Activated CD8-positive, alpha-beta T cell treated with anti-CD3 and anti-CD28 coated beads for 36 hours (primary cell): ENCODE results near the gene DKKL1. TPM values are rescaled to one million over a fixed set of nuclear protein-coding genes. Genes with fewer than 3 reads are reported as not detected.

Experiments
- ATAC-seq: fragments of 200-7000 bp; cut with Tn5 transposase; one replicate; pipeline ENCODE4 v1.10.0; 2021; ENCODE audit warnings: mild to moderate bottlenecking, moderate library complexity
- CTCF ChIA-PET: fragments of 350-600 bp; sonication (Branson Sonifier 250); formaldehyde crosslinking; loops from one replicate; lab custom pipeline; 2021; ENCODE audit warnings: antibody characterized with exemption; lab: Charles Lee
- POLR2A ChIA-PET: fragments of 350-600 bp; sonication (Branson Sonifier 250); formaldehyde crosslinking; loops from one replicate; lab custom pipeline; 2021; ENCODE audit warnings: antibody characterized with exemption; lab: Charles Lee
- DNase-seq: peaks from one replicate; pipeline ENCODE4 v3.0.0-alpha.2; 2020
- H3K27ac Mint-ChIP-seq: one replicate; pipeline ENCODE4 v1.8.0; 2021; ENCODE audit warnings: mild to moderate bottlenecking, mixed read lengths
- H3K27me3 Mint-ChIP-seq: one replicate; pipeline ENCODE4 v1.8.0; 2021; ENCODE audit warnings: mixed read lengths
- H3K36me3 Mint-ChIP-seq: one replicate; pipeline ENCODE4 v1.8.0; 2021; ENCODE audit warnings: low read depth, mixed read lengths
- H3K4me1 Mint-ChIP-seq: one replicate; pipeline ENCODE4 v1.8.0; 2021; ENCODE audit warnings: low read depth, mixed read lengths
- H3K4me3 Mint-ChIP-seq: one replicate; pipeline ENCODE4 v1.8.0; 2021; ENCODE audit warnings: mild to moderate bottlenecking, moderate library complexity, mixed read lengths
- H3K9me3 Mint-ChIP-seq: one replicate; pipeline ENCODE4 v1.8.0; 2021; ENCODE audit warnings: mixed read lengths
- intact Hi-C: fragments of 100-400 bp; cut with micrococcal nuclease; formaldehyde crosslinking; loops from one replicate; pipeline ENCODE4 v1.10.0; 2022
- total RNA-seq, 2 experiments: library from RNA; stranded (reverse); gene quantifications; one replicate each; pipeline ENCODE4 v1.2.3, GENCODE V29; 2021
- TF ChIP-seq, protein P1 (sequence below): fragments of 200-600 bp; IDR thresholded peaks from one replicate; pipeline ENCODE4 v1.8.0; 2022; ENCODE audit warnings: antibody characterized with exemption, mild to moderate bottlenecking

Gene DKKL1
- total RNA-seq, 2 experiments from 2014 or later: not detected

DNA sequence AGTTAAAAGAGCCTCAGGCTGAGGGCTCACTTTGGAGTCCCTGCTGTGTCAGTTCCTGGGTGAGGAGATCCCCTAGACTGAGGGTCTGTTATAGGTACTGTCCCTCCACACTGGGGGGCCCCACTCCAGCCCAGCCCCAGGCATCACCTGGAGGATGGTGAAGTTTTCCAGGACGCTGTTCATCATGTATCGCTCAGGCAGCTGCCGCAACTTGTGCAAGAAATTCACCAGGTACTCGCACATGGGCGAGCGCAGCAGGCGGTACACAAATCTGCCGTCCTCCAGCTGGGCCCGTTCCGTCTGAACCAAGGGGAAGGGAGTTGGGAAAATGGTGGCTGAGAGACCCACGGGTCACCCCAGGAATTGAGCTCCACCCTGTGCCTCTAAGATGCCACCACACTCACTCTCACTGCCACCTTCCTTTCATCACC is 21.4 kb upstream of the DKKL1 start:
- DNase-seq (no peak), ATAC-seq (no peak)
- TF ChIP-seq, protein P1, sequence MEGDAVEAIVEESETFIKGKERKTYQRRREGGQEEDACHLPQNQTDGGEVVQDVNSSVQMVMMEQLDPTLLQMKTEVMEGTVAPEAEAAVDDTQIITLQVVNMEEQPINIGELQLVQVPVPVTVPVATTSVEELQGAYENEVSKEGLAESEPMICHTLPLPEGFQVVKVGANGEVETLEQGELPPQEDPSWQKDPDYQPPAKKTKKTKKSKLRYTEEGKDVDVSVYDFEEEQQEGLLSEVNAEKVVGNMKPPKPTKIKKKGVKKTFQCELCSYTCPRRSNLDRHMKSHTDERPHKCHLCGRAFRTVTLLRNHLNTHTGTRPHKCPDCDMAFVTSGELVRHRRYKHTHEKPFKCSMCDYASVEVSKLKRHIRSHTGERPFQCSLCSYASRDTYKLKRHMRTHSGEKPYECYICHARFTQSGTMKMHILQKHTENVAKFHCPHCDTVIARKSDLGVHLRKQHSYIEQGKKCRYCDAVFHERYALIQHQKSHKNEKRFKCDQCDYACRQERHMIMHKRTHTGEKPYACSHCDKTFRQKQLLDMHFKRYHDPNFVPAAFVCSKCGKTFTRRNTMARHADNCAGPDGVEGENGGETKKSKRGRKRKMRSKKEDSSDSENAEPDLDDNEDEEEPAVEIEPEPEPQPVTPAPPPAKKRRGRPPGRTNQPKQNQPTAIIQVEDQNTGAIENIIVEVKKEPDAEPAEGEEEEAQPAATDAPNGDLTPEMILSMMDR: no peak
- Mint-ChIP-seq H3K27ac (peak overlapping the region; percentile 11), H3K36me3 (peaks cover 24% of the 10 kb centered on the region), H3K27me3 (no peaks in the 10 kb centered on the region), H3K4me3 (no peak overlapping the region), H3K4me1 (peaks cover 32% of the 10 kb centered on the region), H3K9me3 (no peaks in the 10 kb centered on the region)
- intact Hi-C loops: no loop called here
- POLR2A ChIA-PET: interaction anchor here (0.5 to 2.5 kb wide), 2 partner anchors 9 to 128 kb away, joined by 3 to 6 read pairs; no protein-coding TSS in a partner anchor
- CTCF ChIA-PET: no interaction called here

DNA sequence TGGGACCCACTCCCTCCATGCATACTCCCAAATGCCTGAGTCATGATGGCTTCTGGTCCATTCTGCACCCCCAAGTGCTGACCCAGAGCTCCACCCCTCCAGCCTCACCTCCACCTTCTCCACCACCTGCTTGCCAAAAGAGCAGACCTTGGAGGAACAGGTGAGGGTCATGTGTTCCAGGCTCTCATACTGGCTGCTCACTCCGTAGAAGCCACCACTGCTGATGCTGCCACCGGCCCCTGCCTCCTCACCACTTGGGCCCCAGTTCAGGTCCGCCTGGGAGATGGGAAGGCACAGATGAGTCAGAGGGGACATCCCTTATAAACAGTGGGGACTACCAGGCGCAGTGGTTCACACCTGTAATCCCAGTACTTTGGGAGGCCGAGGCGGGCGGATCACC is 20.6 kb upstream of the DKKL1 start:
- DNase-seq (no peak), ATAC-seq (no peak)
- no peaks in the 10 kb centered on the region for H3K27me3 Mint-ChIP-seq
- ChIA-PET CTCF (no interaction called here), POLR2A (interaction anchor here (0.5 to 2.5 kb wide), 2 partner anchors 10 to 127 kb away, joined by 3 to 6 read pairs; no protein-coding TSS in a partner anchor)
- no peak overlapping the region for H3K4me3 Mint-ChIP-seq
- peaks cover 27% of the 10 kb centered on the region for H3K4me1 Mint-ChIP-seq
- peaks cover 18% of the 10 kb centered on the region for H3K36me3 Mint-ChIP-seq
- H3K9me3 Mint-ChIP-seq: no peaks in the 10 kb centered on the region
- intact Hi-C loops: no loop called here
- TF ChIP-seq, protein P1: no peak
- H3K27ac Mint-ChIP-seq: peak overlapping the region; percentile 11

DNA sequence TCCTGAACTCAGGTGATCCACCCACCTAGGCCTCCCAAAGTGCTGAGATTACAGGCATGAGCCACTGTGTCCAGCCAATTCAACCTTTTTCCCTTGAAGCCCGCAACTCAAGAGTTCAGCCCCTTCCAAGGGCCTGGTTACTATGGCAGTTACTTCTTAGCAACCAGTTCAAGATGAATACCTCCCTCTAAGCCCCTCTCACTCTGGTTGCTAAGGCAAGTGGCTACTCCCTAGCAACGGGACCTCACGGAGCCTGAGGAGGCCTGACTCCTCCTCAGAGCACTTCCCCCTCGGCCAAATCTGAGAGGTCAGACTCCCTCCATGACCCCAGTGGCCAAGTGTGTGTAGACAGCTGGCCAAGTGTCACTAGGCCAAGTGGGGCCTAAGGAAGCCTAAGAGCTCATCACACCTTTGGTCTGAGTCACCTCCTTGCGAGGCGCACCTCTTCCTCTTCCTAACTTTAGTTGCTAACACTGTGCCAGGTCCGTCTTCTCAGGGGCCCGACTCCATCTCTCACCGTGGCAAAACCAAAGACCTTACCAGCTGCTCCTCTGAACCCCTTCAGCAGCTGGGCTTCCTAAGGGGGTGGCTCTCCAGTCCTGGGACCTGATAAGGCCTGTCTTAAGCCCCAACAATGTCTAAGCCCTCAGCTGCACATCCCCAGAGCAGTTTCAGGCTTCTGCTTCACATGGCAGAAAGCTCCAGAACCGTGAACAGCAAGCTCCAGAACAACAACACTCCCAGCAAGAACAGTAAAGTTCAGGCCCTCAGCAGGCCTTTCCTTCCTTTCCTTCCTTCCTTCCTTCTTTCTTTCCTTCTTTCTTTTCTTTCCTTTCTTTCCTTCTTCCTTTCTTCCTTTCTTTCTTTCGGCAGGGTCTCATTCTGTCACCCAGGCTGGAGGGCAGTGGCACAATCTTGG is 18.9 kb upstream of the DKKL1 start:
- intact Hi-C loops: no loop called here
- CTCF ChIA-PET: interaction anchor here (0.8 kb wide), 1 partner anchor 44 kb away, joined by 3 read pairs; no protein-coding TSS in a partner anchor
- peaks cover 7% of the 10 kb centered on the region for H3K36me3 Mint-ChIP-seq
- ATAC-seq (no peak), DNase-seq (no peak)
- POLR2A ChIA-PET: interaction anchor here (1.1 kb wide), 1 partner anchor 12 kb away, joined by 3 read pairs; no protein-coding TSS in a partner anchor
- no peak overlapping the region for H3K4me3 Mint-ChIP-seq
- no peak overlapping the region for H3K27ac Mint-ChIP-seq
- no peaks in the 10 kb centered on the region for H3K9me3 Mint-ChIP-seq
- TF ChIP-seq, protein P1: no peak
- H3K4me1 Mint-ChIP-seq: peaks cover 19% of the 10 kb centered on the region
- H3K27me3 Mint-ChIP-seq: no peaks in the 10 kb centered on the region

DNA sequence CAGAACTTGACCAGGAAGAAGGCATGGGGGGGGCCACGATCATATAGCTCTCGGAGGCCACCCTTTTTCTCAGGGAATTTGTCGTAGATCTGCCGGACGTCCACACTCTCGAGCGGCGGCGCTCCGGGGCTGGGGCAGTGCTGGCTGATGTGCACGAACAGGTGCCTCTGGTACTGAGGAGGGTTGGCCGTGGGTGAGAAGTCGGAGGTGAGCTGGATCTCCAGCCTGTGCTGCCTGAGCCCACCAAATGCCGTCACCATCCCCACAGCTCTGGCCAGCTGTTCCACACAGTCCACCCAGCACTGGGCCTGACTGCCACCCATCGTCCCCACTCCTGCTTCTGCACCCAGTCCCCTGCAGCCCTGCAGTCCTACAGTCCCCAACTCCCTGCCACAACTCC is 16.5 kb upstream of the DKKL1 start:
- POLR2A ChIA-PET: interaction anchor here (1.3 kb wide), 2 partner anchors 11 to 12 kb away, joined by 3 to 4 read pairs; no protein-coding TSS in a partner anchor
- CTCF ChIA-PET: interaction anchor here (2.0 kb wide), 1 partner anchor 46 kb away, joined by 9 read pairs; no protein-coding TSS in a partner anchor
- H3K36me3 Mint-ChIP-seq: no peaks in the 10 kb centered on the region
- no peaks in the 10 kb centered on the region for H3K27me3 Mint-ChIP-seq
- H3K9me3 Mint-ChIP-seq: no peaks in the 10 kb centered on the region
- intact Hi-C loops: no loop called here
- TF ChIP-seq, protein P1: no peak
- H3K4me1 Mint-ChIP-seq: peaks cover 11% of the 10 kb centered on the region
- no peak overlapping the region for H3K4me3 Mint-ChIP-seq
- DNase-seq (no peak), ATAC-seq (peak; percentile 17)
- H3K27ac Mint-ChIP-seq: no peak overlapping the region

DNA sequence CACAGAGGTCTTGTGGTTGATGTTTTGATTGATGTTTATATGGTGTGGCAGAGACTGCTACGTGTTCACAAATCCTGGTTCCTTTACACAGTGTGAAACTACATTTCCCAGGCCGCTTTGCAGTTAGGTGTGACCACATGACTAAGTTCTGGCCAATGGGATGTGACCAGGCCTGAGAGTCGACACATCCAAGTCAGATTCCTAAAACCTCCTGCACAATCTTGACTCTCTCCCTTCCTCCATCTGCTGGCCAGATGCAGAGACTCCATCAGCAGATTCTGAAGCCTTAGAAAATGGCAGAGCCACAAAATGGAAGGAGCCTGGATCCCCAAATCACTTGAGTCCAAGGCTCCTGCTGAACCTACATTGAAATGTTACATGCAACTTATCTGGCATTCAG is 15.8 kb upstream of the DKKL1 start:
- ChIA-PET POLR2A (interaction anchor here (1.3 kb wide), 2 partner anchors 11 to 12 kb away, joined by 3 to 4 read pairs; no protein-coding TSS in a partner anchor), CTCF (interaction anchor here (0.8 to 2.0 kb wide), 2 partner anchors 13 to 46 kb away, joined by 4 to 9 read pairs; partner anchors contain the start of gene CD37)
- Mint-ChIP-seq H3K4me1 (peaks cover 8% of the 10 kb centered on the region), H3K27ac (no peak overlapping the region), H3K27me3 (no peaks in the 10 kb centered on the region), H3K9me3 (no peaks in the 10 kb centered on the region), H3K4me3 (no peak overlapping the region), H3K36me3 (no peaks in the 10 kb centered on the region)
- TF ChIP-seq, protein P1: no peak
- peak; percentile 42 for DNase-seq
- ATAC-seq: peak; percentile 87
- intact Hi-C loops: no loop called here
